HG03139 (cell line): ENCODE data around the gene IMMP2L.
"Not testable (repeated sequence)": the region's sequence is repeated elsewhere in the genome, so short reads cannot be mapped to it uniquely, and the experiment has no call there.

Experiments
- ATAC-seq: cut with Tn5 transposase; IDR thresholded peaks from one replicate; pipeline ENCODE4 v1.9.1; 2021; ENCODE audit not compliant: unreplicated experiment

IMMP2L gene

DNA sequence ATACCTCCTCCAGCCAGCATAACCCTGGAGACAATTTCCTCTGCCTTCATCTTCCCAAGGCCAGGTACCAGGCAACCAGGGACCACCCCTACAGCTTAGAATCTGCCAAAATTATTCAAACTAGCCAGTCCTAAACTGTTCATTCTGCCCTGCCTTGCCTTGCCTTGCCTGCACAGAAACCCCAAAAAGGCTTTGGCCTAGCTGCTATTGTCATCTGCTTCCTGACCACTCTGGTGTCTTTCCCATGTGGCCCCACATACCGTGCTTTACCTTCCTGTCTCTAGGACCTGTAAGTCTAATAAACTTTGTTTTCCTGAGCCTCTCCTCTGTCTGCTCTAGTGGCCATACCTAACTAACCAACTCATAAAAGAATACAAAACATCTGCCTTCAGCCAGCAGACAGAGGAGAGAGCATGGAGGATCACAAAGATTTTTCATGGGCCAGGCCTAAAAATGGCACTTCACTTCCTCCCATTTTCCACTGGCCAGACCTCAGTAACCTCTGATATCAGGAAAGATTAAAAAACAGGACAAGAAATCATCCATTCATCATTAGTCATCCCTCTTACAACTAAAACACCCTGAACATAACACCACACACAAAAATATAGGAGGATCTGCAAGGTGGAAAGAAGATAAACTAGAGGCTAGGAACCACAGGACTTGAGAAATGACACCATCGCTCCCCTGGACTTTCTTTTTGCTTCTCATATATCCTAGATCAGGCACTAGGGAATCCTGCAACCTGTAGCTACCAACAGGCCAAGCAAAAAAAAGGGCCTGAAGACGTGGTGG, 51.5 kb downstream of the IMMP2L start:
- no peak for ATAC-seq

DNA sequence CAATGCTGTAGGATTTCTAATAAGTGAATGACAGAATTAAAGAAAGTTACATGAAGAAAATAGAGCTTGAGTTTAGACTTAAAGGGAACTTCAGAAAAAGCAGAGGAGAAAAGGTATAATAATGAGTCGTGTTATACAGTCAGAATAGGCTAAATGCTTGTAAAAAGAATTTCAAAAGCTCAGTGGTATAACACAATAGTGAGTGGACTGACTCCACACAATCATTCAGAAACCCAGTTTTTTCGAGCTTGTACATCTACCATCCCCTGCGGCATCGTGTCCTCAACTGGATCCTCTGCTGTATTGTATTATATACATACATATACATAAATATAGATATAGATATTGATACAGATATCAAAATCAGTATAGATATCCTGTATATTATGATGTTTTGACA, 52.2 kb downstream of the IMMP2L start:
- no peak for ATAC-seq

DNA sequence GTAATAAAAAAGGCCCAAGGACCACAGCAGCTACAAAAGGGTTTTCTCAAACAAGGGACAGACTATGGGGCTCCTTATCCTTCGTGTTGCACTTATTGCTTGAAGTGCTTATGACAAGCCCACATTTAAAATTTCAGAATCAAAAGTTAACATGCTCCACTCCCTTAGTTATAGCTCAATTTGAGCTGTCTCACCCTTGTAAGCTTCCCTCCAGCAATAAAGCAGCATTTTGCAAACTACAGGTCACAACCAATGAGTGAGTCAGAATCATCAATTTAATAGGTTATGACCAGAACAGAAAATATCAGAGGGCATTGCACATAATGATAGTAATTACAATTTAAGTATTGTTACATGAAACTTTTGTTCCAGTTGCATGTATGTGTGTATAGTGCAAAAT, 53.0 kb downstream of the IMMP2L start:
- ATAC-seq: no peak

- ATAC-seq: no peak
Observed at GRCh38 chr7:111508387-111508786, 53.9 kb downstream of the IMMP2L start.

- not testable (repeated sequence) for ATAC-seq
Observed at GRCh38 chr7:111505422-111505821, 56.9 kb downstream of the IMMP2L start.

DNA sequence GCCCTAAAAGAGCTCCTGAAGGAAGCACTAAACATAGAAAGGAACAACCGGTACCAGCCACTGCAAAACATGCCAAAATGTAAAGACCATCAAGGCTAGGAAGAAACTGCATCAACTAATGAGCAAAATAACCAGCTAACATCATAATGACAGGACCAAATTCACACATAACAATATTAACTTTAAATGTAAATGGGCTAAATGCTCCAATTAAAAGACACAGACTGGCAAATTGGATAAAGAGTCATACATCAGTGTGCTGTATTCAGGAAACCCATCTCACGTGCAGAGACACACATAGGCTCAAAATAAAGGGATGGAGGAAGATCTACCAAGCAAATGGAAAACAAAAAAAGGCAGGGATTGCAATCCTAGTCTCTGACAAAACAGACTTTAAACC, 60.5 kb downstream of the IMMP2L start:
- ATAC-seq: not testable (repeated sequence)

- ATAC-seq: no peak
Observed at GRCh38 chr7:111499027-111499426, 63.3 kb downstream of the IMMP2L start.

- ATAC-seq: no peak
Observed at GRCh38 chr7:111498391-111499007, 63.8 kb downstream of the IMMP2L start.

DNA sequence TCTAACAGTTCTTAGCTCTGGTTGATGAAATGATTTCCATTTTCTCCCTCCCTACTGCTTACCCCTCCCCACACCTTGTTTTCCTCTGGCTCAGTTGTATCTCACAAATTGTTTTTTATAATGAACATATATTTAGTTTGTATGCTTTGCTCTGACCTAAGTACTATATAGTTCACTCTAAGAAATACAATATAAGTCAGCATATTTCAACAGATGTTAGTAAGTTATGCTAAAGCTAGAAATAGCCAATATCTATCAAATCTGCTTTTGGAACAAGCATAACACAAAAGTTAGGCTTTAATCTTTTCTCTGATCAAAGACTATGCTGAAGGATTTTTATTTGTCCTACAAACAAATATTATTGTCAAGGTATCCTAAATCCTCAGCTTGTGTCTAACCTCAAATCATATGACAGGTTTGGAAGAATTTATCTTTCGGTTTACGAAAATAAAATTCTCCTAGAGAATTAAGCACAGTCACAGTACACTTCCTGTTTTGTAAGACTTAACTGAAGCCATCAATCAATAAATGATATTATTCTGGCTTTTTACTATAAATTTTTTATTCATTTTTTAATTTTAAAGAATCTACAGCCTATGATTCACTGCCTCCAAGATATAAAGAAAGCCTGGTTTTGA, 67.0 kb downstream of the IMMP2L start:
- ATAC-seq: no peak

- ATAC-seq: no peak
Observed at GRCh38 chr7:111492234-111492633, 70.1 kb downstream of the IMMP2L start.

- peak; percentile 83 for ATAC-seq
Observed at GRCh38 chr7:111486472-111487142, 75.7 kb downstream of the IMMP2L start.

DNA sequence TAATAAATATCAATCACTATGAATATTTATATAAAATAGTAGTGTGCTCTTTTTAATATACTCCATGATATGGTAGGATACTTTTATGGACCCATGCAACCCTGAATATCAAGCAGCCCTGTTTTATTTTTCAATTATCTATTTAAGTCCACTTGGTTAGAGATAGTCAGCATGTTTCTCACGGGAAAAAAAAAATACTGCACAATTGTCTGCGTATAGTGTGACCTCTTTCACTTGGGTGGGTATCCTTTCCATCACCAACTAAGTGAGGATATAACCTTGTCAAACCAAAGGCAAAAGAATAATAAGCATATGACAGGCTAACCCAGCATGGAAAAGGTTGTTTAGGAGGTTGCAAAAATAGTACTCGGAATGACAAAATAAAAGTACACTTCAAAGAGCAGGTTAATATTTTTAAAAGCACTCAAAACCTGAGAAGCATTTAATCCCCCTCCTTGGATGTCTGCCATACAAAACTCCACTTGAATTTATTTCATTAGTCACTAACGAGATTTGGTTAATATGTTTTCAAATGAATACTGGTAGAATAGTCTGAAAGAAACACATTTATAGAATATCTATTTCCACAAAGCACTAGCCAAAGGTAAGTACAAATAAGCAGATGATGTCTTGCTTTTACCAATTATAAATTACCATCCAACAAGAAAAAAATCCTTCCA, 76.5 kb downstream of the IMMP2L start:
- no peak for ATAC-seq

DNA sequence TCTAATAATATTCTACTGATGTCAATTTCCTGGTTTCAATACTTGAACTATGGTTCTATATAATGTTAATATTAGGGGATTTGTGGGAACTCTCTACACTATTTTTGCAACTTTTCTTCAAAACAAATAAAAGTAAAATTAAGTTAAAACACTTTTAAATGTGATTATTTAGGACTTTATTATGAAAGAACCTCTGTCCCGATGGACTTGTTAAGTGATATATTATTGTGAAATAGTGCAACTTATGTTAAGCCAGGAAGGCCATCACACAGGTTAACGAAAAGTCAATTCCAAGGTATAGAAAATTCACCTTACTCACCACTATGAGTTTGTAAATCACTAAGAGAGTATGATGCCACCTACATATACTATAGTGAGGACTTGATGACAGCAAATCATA, 79.2 kb downstream of the IMMP2L start:
- ATAC-seq: no peak

- no peak for ATAC-seq
Observed at GRCh38 chr7:111477462-111478225, 84.6 kb downstream of the IMMP2L start.

DNA sequence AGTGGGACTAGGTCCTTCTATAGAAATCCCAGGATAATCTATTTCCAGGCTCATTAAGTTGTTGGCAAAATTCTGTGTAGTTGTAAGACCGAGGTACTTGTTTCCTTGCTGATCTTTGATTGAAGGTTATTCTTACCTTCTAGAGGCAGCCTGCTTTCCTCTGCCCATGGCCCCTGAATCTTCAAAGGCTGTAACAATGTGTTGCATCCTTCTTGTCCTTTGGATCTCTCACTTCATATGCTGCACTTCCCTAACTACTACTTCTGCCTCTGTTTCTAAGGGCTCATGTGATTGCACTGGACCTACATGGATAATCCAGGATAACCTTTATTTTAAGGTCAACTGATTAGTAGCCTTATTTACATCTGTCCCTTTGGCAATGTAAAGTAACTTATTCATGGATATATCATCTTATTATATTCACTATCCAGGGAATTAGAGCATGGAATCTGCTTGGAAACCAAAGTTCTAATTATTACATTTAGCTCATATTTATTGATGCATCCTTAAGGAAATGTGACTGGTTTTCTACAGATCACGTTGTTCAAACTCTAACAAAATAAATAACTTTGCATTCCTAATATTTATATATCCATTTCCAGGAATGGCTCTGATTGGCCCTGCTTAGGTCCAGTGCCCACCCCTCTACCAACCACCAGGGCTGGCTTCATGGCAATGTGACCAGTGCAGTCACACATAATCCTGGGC, 85.6 kb downstream of the IMMP2L start:
- no peak for ATAC-seq

- ATAC-seq: no peak
Observed at GRCh38 chr7:111475959-111476358, 86.3 kb downstream of the IMMP2L start.

- no peak for ATAC-seq
Observed at GRCh38 chr7:111475419-111475748, 86.9 kb downstream of the IMMP2L start.

GRCh38 chr7:111474723-111475418, 87.4 kb downstream of the IMMP2L start:
- no peak for ATAC-seq
